Central memory CD8-positive, alpha-beta T cell (primary cell): ENCODE results near the gene SPSB4.

Experiments used
- ATAC-seq: fragments of 150-1000 bp; cut with Tn5 transposase; replicated peaks from 2 replicates; pipeline ENCODE4 v1.10.0; 2022; ENCODE audit warnings: mild to moderate bottlenecking, moderate FRiP score, moderate number of reproducible peaks; ENCODE audit not compliant: poor library complexity, severe bottlenecking; ENCODE audit errors: extremely low read depth
- DNase-seq, 2 donors: peaks; one replicate each; pipeline ENCODE4 v3.0.0; 2021; ENCODE audit warnings: low spot score in 2 of 2
- H3K27ac Mint-ChIP-seq: one replicate; pipeline ENCODE4 v1.8.0; 2022; ENCODE audit warnings: low read depth, mild to moderate bottlenecking, moderate library complexity, mixed read lengths
- H3K27me3 Mint-ChIP-seq: one replicate; pipeline ENCODE4 v1.8.0; 2022; ENCODE audit warnings: mixed read lengths
- H3K36me3 Mint-ChIP-seq: one replicate; pipeline ENCODE4 v1.8.0; 2022; ENCODE audit warnings: mild to moderate bottlenecking, moderate library complexity, mixed read lengths; ENCODE audit not compliant: insufficient read depth
- H3K4me1 Mint-ChIP-seq: one replicate; pipeline ENCODE4 v1.8.0; 2022; ENCODE audit warnings: mixed read lengths
- H3K4me3 Mint-ChIP-seq: one replicate; pipeline ENCODE4 v1.8.0; 2022; ENCODE audit warnings: mild to moderate bottlenecking, moderate library complexity, mixed read lengths
- H3K9me3 Mint-ChIP-seq: one replicate; pipeline ENCODE4 v1.8.0; 2022; ENCODE audit warnings: mixed read lengths

The SPSB4 gene

GRCh38 chr3:141071681-141072260 lies 20.6 kb downstream of the SPSB4 start:
- Mint-ChIP-seq H3K27ac (no peak overlapping the region), H3K36me3 (no peaks in the 10 kb centered on the region), H3K4me3 (no peak overlapping the region), H3K4me1 (no peaks in the 10 kb centered on the region), H3K27me3 (no peaks in the 10 kb centered on the region), H3K9me3 (no peaks in the 10 kb centered on the region)
- DNase-seq (no peak), ATAC-seq (no peak)

DNA sequence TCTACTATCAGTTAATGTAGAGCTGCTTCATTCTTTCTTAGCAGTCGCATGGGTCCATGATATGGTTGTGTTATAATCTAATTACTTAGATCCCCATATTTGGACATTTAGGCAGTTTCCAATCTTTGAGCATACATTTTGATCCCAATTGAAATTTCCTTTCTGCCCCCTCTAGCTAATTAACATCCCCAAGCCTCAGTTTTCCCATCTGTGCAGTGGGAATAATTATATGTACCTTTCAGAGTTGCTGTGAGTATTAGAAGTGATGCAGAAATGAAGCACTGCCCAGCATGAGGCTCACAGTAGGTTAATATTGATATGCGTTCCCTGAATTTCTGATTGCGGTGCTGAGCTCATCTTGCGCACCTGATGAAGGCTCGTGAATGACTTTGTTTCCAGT lies 21.8 kb downstream of the SPSB4 start:
- DNase-seq = no peak
- Mint-ChIP-seq H3K4me1 (no peaks in the 10 kb centered on the region), H3K36me3 (no peaks in the 10 kb centered on the region), H3K4me3 (no peak overlapping the region), H3K27me3 (no peaks in the 10 kb centered on the region), H3K9me3 (no peaks in the 10 kb centered on the region), H3K27ac (no peak overlapping the region)
- ATAC-seq = no peak

DNA sequence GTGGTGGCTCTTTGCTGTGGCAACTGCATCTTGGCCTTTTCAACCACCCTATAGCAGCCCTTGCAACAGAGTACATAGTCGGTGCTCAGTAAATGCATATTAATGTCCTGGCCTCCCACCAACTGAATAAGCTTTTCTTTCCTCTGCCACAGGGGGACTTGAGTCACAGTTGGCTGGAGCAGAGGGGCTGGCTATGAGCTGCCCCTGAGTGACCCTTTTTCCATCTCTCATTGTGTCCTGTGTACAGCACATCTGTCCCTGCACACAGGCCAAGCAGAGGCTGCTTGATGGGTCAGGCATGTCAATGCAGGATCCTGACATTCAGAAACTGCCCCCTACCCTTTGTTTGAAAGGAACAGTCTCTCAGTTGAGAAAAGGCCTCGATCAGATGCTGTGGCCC lies 22.4 kb downstream of the SPSB4 start:
- H3K36me3 Mint-ChIP-seq = no peaks in the 10 kb centered on the region
- H3K9me3 Mint-ChIP-seq = no peaks in the 10 kb centered on the region
- no peak overlapping the region for H3K27ac Mint-ChIP-seq
- no peaks in the 10 kb centered on the region for H3K4me1 Mint-ChIP-seq
- DNase-seq = no peak
- H3K27me3 Mint-ChIP-seq = no peaks in the 10 kb centered on the region
- no peak overlapping the region for H3K4me3 Mint-ChIP-seq
- no peak for ATAC-seq

DNA sequence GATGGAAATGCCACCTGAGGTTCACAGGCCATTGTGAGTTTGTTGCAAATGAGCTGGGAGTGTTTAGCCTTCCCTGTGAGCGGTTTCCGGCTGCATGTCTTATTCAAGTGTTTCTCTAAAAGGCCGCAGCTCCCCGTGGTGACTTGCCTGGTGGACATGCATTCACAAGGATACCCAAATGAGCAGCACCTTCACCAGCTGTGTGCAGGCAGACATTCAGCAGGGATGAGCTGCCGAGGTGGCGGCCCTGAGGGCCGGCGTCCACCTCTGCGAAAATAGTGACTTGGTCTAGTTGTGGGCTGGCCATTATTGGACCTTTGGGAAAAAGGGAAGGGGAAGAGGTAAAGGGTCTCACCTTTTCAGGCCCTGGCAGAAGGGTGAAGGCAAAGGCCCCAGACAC lies 23.4 kb downstream of the SPSB4 start:
- no peak for DNase-seq
- H3K36me3 Mint-ChIP-seq = peaks cover 3% of the 10 kb centered on the region
- H3K4me3 Mint-ChIP-seq = no peak overlapping the region
- no peaks in the 10 kb centered on the region for H3K4me1 Mint-ChIP-seq
- no peaks in the 10 kb centered on the region for H3K27me3 Mint-ChIP-seq
- no peak for ATAC-seq
- H3K9me3 Mint-ChIP-seq = no peaks in the 10 kb centered on the region
- H3K27ac Mint-ChIP-seq = no peak overlapping the region

DNA sequence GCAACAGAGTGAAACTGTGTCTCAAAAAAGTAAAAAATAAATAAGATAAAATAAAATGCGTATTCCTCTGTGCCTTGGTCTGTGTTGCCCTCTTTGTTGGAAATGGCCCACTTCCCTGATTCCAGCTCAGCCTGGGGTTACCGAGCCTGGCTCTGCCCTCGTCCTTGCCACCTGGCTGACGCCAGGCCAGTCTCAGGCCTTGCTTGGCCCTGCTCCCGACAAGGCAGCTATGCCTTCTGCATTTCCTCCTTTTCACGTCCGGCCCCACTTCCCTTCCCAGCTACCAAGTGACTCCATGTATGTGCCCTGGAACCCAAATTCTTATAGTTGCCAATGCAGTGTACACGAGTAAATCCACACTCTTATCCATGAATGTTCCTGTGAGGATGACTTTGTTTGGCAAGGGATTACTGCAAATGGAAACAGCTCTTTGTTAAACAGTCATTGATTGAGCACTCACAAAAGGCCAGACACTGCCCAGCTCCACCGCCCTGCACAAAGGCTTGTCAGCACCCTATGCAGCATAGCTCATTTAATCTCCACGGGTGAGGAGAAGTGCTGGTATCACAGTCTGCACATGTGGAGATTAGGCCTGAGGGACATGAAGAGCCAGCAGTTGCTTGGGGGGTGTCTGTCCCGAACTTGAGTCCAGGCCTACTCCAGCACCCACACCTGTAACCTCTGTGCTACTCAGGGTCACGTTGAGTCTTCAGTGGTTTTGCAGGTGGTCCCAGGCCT lies 25.1 kb downstream of the SPSB4 start:
- H3K36me3 Mint-ChIP-seq = peaks cover 3% of the 10 kb centered on the region
- H3K4me1 Mint-ChIP-seq = no peaks in the 10 kb centered on the region
- H3K27me3 Mint-ChIP-seq = no peaks in the 10 kb centered on the region
- H3K27ac Mint-ChIP-seq = no peak overlapping the region
- DNase-seq (no peak), ATAC-seq (no peak)
- no peaks in the 10 kb centered on the region for H3K9me3 Mint-ChIP-seq
- no peak overlapping the region for H3K4me3 Mint-ChIP-seq

- DNase-seq (no peak), ATAC-seq (no peak)
- Mint-ChIP-seq H3K36me3 (peaks cover 3% of the 10 kb centered on the region), H3K4me1 (no peaks in the 10 kb centered on the region), H3K4me3 (no peak overlapping the region), H3K27ac (no peak overlapping the region), H3K9me3 (no peaks in the 10 kb centered on the region), H3K27me3 (no peaks in the 10 kb centered on the region)
These were observed 25.8 kb downstream of the SPSB4 start for GRCh38 chr3:141076797-141077571.

DNA sequence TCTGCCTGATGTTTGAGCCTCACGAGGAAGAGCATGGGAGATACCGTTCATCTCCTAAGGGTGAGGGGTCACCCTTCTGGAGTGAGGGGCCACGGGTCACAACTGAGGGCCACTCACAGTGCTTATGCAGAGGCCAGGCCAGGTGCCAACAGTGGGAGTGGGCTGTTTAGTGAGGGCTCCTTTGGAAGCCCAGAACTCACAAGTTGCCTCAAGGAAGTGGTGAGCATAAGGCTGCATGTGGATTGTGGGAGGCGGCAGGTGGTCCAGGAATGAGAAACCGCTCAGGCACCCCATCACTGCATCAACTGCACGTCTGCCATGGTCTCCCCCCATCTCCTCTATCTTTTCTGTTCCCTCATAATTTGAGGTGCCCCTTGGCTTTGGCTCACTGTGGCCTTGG lies 26.5 kb downstream of the SPSB4 start:
- Mint-ChIP-seq H3K27me3 (no peaks in the 10 kb centered on the region), H3K36me3 (peaks cover 3% of the 10 kb centered on the region), H3K9me3 (no peaks in the 10 kb centered on the region), H3K27ac (no peak overlapping the region), H3K4me3 (no peak overlapping the region), H3K4me1 (no peaks in the 10 kb centered on the region)
- ATAC-seq = no peak
- DNase-seq = no peak

- no peaks in the 10 kb centered on the region for H3K27me3 Mint-ChIP-seq
- no peaks in the 10 kb centered on the region for H3K9me3 Mint-ChIP-seq
- H3K36me3 Mint-ChIP-seq = peaks cover 3% of the 10 kb centered on the region
- H3K27ac Mint-ChIP-seq = no peak overlapping the region
- DNase-seq = no peak
- H3K4me3 Mint-ChIP-seq = no peak overlapping the region
- no peak for ATAC-seq
- no peaks in the 10 kb centered on the region for H3K4me1 Mint-ChIP-seq
These were observed 27.1 kb downstream of the SPSB4 start for GRCh38 chr3:141078200-141078599.

DNA sequence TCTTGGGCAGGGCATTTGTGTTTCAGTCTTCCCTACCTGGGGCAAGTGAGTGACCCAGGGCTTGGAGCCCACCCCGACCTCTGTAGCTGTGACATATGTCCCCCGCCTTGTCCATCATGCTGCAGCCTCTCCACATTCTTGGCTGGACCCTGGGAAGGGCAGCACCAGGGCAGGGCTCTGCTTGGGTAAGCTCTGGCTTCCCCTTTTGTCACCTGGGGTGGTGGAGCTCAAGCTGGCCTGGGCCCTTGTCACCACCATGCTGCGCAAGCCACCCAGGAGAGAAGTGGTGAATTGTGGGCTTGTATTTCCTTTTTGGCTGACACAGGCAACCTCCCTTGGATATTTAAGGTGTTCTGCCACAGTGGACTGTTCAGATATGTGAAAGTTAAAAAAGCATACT lies 29.3 kb downstream of the SPSB4 start:
- Mint-ChIP-seq H3K27me3 (no peaks in the 10 kb centered on the region), H3K4me1 (no peaks in the 10 kb centered on the region), H3K36me3 (peaks cover 3% of the 10 kb centered on the region), H3K27ac (no peak overlapping the region), H3K9me3 (no peaks in the 10 kb centered on the region), H3K4me3 (no peak overlapping the region)
- ATAC-seq = no peak
- DNase-seq = no peak

DNA sequence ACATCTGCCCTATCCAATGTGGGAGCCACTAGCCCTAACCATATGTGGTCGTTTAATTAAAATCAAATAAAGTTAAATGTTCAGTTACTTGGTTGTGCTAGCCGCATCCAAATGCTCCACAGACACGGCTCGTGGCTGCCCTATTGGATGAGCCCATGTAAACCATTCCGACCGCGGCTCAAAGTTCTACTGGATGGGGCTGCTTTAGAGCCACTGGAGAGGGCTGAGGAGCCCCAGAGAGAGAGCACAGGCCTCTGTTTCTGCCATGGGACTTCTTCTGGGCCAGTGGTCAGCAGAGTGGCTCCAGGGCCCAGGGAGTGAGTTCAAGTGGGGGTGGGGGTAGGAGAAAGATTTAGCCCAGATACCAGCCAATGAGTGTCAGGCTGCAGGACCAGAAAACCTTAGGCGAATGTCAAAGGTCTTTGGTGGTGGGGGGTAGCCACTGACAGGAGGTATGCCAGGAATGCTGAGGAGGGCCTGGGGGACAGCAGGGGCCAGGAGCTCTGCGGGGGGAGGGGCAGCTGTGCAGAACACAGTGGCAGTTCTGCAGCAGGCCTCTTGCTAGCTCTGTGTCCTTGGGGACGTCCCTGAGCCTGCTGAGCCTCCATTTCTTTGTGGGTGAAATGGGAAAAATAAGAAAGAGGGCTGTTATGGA lies 30.1 kb downstream of the SPSB4 start:
- ATAC-seq (no peak), DNase-seq (no peak)
- Mint-ChIP-seq H3K27ac (no peak overlapping the region), H3K4me3 (no peak overlapping the region), H3K4me1 (no peaks in the 10 kb centered on the region), H3K36me3 (peaks cover 3% of the 10 kb centered on the region), H3K9me3 (no peaks in the 10 kb centered on the region), H3K27me3 (no peaks in the 10 kb centered on the region)

GRCh38 chr3:141082064-141082463 lies 30.9 kb downstream of the SPSB4 start:
- H3K27me3 Mint-ChIP-seq = no peaks in the 10 kb centered on the region

GRCh38 chr3:141083226-141083625 lies 32.1 kb downstream of the SPSB4 start:
- H3K36me3 Mint-ChIP-seq = peaks cover 3% of the 10 kb centered on the region

More at GRCh38 chr3:141082064-141082463, 30.9 kb downstream of the SPSB4 start:
- Mint-ChIP-seq H3K4me3 (no peak overlapping the region), H3K4me1 (no peaks in the 10 kb centered on the region), H3K36me3 (peaks cover 3% of the 10 kb centered on the region), H3K9me3 (no peaks in the 10 kb centered on the region), H3K27ac (no peak overlapping the region)
- no peak for ATAC-seq
- no peak for DNase-seq

More at GRCh38 chr3:141083226-141083625, 32.1 kb downstream of the SPSB4 start:
- H3K4me3 Mint-ChIP-seq = no peak overlapping the region
- H3K27ac Mint-ChIP-seq = no peak overlapping the region
- no peak for ATAC-seq
- H3K4me1 Mint-ChIP-seq = no peaks in the 10 kb centered on the region
- no peak for DNase-seq
- no peaks in the 10 kb centered on the region for H3K27me3 Mint-ChIP-seq
- no peaks in the 10 kb centered on the region for H3K9me3 Mint-ChIP-seq
